WTC11 (cell line): ENCODE measurements around the gene GPR39.

Experiments
- ELF4 ChIP-seq: sonication (generic); formaldehyde crosslinking; IDR thresholded peaks from 2 replicates; pipeline ENCODE4 v1.8.1; 2022; ENCODE audit warnings: low read depth, mild to moderate bottlenecking, moderate library complexity, missing genetic modification reagents
- FOXJ3 ChIP-seq: sonication (generic); formaldehyde crosslinking; IDR thresholded peaks from 2 replicates; pipeline ENCODE4 v1.9.0; 2021; ENCODE audit warnings: missing genetic modification reagents, mild to moderate bottlenecking, borderline replicate concordance
- SP1 ChIP-seq: sonication (generic); formaldehyde crosslinking; conservative IDR thresholded peaks from 2 replicates; pipeline ENCODE4 v1.8.1; 2022; ENCODE audit warnings: missing genetic modification reagents
- TP53 ChIP-seq: sonication (generic); formaldehyde crosslinking; IDR thresholded peaks from 2 replicates; pipeline ENCODE4 v1.8.1; 2023; ENCODE audit warnings: mild to moderate bottlenecking, missing genetic modification reagents
- TF ChIP-seq, protein P1 (sequence below): fragments of 200-600 bp; IDR thresholded peaks from 2 replicates; pipeline ENCODE4 v1.8.0; 2022; ENCODE audit warnings: antibody characterized with exemption
- TF ChIP-seq, protein P2 (sequence below): sonication (generic); formaldehyde crosslinking; IDR thresholded peaks from 2 replicates; pipeline ENCODE4 v1.8.1; 2022; ENCODE audit warnings: mild to moderate bottlenecking, missing genetic modification reagents, moderate library complexity, borderline replicate concordance
- TF ChIP-seq, protein P3 (sequence below): sonication (generic); formaldehyde crosslinking; IDR thresholded peaks from 2 replicates; pipeline ENCODE4 v1.8.1; 2022; ENCODE audit warnings: low read depth, missing genetic modification reagents, borderline replicate concordance
- TF ChIP-seq, protein P4 (sequence below): sonication (generic); formaldehyde crosslinking; IDR thresholded peaks from 2 replicates; pipeline ENCODE4 v1.8.0; 2022; ENCODE audit warnings: mild to moderate bottlenecking, missing genetic modification reagents
- TF ChIP-seq, protein P5 (sequence below): sonication (generic); formaldehyde crosslinking; IDR thresholded peaks from 2 replicates; pipeline ENCODE4 v1.8.1; 2023; ENCODE audit warnings: mild to moderate bottlenecking, missing genetic modification reagents, moderate library complexity
- TF ChIP-seq, protein P6 (sequence below): sonication (generic); formaldehyde crosslinking; conservative IDR thresholded peaks from 2 replicates; pipeline ENCODE4 v1.8.1; 2022; ENCODE audit warnings: mild to moderate bottlenecking, missing genetic modification reagents
- TF ChIP-seq, protein P7 (sequence below): sonication (generic); formaldehyde crosslinking; IDR thresholded peaks from 2 replicates; pipeline ENCODE4 v1.8.0; 2022; ENCODE audit warnings: mild to moderate bottlenecking, missing genetic modification reagents

DNA sequence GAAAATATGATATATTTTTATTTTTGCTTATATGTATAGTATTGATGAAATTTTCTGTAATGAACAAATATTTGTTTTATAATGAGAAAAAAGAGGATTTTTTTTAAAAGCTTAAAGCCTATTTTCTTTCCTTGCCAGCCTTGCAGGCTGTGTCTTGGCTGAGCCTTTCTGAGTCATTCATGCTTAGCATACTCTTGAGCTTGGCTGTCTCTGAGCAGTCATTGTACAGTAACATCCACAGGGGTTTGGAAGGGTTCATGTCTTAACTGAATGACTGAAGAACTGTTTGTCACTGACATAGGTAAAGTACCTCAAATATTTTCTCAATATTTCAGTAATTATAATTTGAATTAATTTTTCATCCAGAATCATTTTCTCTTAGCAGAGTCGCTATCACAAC, 49.3 kb downstream of the GPR39 start:
- TF ChIP-seq SP1 (CRISPR knock-in tag) (no peak), ELF4 (CRISPR knock-in tag) (no peak), FOXJ3 (CRISPR knock-in tag) (no peak), TP53 (CRISPR knock-in tag) (no peak)
- TF ChIP-seq, protein P1, sequence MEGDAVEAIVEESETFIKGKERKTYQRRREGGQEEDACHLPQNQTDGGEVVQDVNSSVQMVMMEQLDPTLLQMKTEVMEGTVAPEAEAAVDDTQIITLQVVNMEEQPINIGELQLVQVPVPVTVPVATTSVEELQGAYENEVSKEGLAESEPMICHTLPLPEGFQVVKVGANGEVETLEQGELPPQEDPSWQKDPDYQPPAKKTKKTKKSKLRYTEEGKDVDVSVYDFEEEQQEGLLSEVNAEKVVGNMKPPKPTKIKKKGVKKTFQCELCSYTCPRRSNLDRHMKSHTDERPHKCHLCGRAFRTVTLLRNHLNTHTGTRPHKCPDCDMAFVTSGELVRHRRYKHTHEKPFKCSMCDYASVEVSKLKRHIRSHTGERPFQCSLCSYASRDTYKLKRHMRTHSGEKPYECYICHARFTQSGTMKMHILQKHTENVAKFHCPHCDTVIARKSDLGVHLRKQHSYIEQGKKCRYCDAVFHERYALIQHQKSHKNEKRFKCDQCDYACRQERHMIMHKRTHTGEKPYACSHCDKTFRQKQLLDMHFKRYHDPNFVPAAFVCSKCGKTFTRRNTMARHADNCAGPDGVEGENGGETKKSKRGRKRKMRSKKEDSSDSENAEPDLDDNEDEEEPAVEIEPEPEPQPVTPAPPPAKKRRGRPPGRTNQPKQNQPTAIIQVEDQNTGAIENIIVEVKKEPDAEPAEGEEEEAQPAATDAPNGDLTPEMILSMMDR = no peak
- TF ChIP-seq, protein P2, sequence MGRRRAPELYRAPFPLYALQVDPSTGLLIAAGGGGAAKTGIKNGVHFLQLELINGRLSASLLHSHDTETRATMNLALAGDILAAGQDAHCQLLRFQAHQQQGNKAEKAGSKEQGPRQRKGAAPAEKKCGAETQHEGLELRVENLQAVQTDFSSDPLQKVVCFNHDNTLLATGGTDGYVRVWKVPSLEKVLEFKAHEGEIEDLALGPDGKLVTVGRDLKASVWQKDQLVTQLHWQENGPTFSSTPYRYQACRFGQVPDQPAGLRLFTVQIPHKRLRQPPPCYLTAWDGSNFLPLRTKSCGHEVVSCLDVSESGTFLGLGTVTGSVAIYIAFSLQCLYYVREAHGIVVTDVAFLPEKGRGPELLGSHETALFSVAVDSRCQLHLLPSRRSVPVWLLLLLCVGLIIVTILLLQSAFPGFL (CRISPR knock-in tag) = no peak
- TF ChIP-seq, protein P3, sequence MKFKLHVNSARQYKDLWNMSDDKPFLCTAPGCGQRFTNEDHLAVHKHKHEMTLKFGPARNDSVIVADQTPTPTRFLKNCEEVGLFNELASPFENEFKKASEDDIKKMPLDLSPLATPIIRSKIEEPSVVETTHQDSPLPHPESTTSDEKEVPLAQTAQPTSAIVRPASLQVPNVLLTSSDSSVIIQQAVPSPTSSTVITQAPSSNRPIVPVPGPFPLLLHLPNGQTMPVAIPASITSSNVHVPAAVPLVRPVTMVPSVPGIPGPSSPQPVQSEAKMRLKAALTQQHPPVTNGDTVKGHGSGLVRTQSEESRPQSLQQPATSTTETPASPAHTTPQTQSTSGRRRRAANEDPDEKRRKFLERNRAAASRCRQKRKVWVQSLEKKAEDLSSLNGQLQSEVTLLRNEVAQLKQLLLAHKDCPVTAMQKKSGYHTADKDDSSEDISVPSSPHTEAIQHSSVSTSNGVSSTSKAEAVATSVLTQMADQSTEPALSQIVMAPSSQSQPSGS (CRISPR knock-in tag) = no peak
- TF ChIP-seq, protein P4, sequence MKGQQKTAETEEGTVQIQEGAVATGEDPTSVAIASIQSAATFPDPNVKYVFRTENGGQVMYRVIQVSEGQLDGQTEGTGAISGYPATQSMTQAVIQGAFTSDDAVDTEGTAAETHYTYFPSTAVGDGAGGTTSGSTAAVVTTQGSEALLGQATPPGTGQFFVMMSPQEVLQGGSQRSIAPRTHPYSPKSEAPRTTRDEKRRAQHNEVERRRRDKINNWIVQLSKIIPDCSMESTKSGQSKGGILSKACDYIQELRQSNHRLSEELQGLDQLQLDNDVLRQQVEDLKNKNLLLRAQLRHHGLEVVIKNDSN (CRISPR knock-in tag) = no peak
- TF ChIP-seq, protein P5, sequence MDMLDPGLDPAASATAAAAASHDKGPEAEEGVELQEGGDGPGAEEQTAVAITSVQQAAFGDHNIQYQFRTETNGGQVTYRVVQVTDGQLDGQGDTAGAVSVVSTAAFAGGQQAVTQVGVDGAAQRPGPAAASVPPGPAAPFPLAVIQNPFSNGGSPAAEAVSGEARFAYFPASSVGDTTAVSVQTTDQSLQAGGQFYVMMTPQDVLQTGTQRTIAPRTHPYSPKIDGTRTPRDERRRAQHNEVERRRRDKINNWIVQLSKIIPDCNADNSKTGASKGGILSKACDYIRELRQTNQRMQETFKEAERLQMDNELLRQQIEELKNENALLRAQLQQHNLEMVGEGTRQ (CRISPR knock-in tag) = no peak
- TF ChIP-seq, protein P6, sequence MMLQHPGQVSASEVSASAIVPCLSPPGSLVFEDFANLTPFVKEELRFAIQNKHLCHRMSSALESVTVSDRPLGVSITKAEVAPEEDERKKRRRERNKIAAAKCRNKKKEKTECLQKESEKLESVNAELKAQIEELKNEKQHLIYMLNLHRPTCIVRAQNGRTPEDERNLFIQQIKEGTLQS = no peak
- TF ChIP-seq, protein P7, sequence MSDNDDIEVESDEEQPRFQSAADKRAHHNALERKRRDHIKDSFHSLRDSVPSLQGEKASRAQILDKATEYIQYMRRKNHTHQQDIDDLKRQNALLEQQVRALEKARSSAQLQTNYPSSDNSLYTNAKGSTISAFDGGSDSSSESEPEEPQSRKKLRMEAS (CRISPR knock-in tag) = no peak
